HFFc6 (cell line): ENCODE data around the gene RBKS. TPM values are rescaled to one million over a fixed set of nuclear protein-coding genes. Genes with fewer than 3 reads are reported as not detected.
A peak's percentile ranks its signal among the peaks of the same experiment; 100 is the strongest.

Experiments
- DNase-seq: peaks from one replicate; pipeline ENCODE4 v3.0.0-alpha.2; 2018
- H3K27ac Mint-ChIP-seq: 2 replicates; pipeline ENCODE4 v1.8.0; 2020; ENCODE audit warnings: mild to moderate bottlenecking, mixed read lengths
- H3K27me3 Mint-ChIP-seq: 2 replicates; pipeline ENCODE4 v1.8.0; 2021; ENCODE audit warnings: mild to moderate bottlenecking, moderate library complexity, mixed read lengths; ENCODE audit not compliant: insufficient read depth
- H3K36me3 Mint-ChIP-seq: 2 replicates; pipeline ENCODE4 v1.8.0; 2021; ENCODE audit warnings: low read depth, mixed read lengths
- H3K4me1 Mint-ChIP-seq: 2 replicates; pipeline ENCODE4 v1.8.0; 2020; ENCODE audit warnings: low read depth, mixed read lengths
- H3K4me3 Mint-ChIP-seq: 2 replicates; pipeline ENCODE4 v1.8.0; 2020; ENCODE audit warnings: mild to moderate bottlenecking, moderate library complexity, mixed read lengths
- H3K9me3 Mint-ChIP-seq: 2 replicates; pipeline ENCODE4 v1.8.0; 2020; ENCODE audit warnings: mild to moderate bottlenecking, mixed read lengths
- total RNA-seq, 6 experiments: library from RNA; stranded (reverse); fragmentation: NEBNext Ultra II Directional; extraction: Animal tissue kit (Norgen Biotek cat#: 25700); gene quantifications; 2 replicates in 1 of 6; 3 replicates in 5 of 6; pipeline ENCODE4 v1.2.3, GENCODE V29; 2021
- TF ChIP-seq, protein P1 (sequence below): fragments of 200-600 bp; sonication (generic); IDR thresholded peaks from 2 replicates; pipeline ENCODE4 v1.5.0; 2021; ENCODE audit warnings: antibody characterized with exemption, mild to moderate bottlenecking

Gene RBKS
- total RNA-seq, 6 experiments from 2014 or later = 1.8 to 3.1 (median 2.7) TPM

DNA sequence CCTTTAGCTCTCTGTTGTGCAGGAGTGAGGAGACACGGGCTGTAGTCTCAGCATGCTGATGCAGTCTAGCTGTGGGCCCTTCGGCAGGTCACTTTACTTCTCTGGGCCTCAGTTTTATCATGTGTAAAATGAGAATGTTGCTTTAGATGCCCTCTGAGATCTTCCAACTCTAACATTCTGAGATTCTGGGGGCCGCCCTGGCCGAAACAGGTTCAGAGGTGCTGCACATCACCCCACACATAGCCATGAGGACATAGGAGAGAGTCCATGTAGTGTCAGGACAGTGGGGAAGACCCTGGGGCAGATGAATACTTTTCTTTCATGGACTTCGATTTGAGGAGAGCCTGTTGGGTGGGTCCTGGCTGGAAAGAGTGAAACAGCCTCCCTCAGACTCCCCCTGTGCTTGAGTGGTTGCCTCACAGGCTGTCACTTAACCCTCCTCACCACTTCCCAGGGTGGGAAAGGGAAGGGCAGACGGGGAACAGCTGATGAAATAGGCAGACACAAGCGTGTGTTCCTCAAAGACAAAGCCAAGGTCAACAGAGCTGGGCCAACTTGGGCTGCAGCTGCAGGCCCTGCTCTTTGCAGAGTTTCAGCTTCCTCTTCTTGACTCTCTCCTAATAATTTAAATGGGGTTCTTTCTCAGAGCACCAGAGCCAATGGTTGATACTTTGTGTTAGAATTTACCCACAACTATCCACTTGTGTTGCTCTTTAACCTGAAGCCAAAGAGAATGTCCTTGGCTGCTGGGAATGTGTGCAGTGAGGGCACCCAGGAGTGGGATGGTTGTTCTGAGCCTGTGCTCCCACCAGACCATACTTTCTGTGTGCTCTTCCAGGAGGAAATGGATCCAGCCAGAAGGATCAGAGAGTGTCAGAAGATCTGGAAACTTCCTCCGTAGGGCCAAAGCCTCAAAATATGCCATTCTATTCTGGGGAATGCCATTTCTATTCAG lies 133.4 kb downstream of the RBKS start:
- no peaks in the 10 kb centered on the region for H3K9me3 Mint-ChIP-seq
- TF ChIP-seq, protein P1, sequence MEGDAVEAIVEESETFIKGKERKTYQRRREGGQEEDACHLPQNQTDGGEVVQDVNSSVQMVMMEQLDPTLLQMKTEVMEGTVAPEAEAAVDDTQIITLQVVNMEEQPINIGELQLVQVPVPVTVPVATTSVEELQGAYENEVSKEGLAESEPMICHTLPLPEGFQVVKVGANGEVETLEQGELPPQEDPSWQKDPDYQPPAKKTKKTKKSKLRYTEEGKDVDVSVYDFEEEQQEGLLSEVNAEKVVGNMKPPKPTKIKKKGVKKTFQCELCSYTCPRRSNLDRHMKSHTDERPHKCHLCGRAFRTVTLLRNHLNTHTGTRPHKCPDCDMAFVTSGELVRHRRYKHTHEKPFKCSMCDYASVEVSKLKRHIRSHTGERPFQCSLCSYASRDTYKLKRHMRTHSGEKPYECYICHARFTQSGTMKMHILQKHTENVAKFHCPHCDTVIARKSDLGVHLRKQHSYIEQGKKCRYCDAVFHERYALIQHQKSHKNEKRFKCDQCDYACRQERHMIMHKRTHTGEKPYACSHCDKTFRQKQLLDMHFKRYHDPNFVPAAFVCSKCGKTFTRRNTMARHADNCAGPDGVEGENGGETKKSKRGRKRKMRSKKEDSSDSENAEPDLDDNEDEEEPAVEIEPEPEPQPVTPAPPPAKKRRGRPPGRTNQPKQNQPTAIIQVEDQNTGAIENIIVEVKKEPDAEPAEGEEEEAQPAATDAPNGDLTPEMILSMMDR = no peak
- peaks cover 2% of the 10 kb centered on the region for H3K27me3 Mint-ChIP-seq
- no peaks in the 10 kb centered on the region for H3K36me3 Mint-ChIP-seq
- no peak for DNase-seq
- H3K4me3 Mint-ChIP-seq = no peak overlapping the region
- H3K27ac Mint-ChIP-seq = no peak overlapping the region
- H3K4me1 Mint-ChIP-seq = peaks cover 44% of the 10 kb centered on the region

DNA sequence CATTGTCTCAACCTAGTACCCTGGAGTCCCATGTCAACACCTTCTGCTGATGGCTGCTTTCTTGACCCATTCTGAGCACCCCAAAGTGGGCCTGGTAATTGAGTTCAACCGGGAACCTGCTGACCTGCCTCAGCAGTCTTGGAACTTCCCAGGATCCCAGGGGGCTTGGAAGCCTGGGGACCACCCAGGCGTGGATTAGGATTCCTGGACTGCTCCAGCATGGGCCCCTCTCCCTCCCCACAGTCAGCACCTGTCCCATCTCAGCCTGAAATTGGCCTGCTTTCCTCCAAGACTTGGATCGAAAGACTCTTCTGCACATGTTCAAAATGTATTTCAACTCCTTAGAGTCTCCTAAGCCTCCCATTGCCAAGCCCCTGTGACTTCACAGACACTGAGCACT lies 134.1 kb downstream of the RBKS start:
- H3K36me3 Mint-ChIP-seq = no peaks in the 10 kb centered on the region
- H3K27ac Mint-ChIP-seq = no peak overlapping the region
- H3K4me3 Mint-ChIP-seq = no peak overlapping the region
- peaks cover 37% of the 10 kb centered on the region for H3K4me1 Mint-ChIP-seq
- no peak for DNase-seq
- no peaks in the 10 kb centered on the region; the same call in 1 of the 2 replicates for H3K27me3 Mint-ChIP-seq
- no peaks in the 10 kb centered on the region for H3K9me3 Mint-ChIP-seq
- TF ChIP-seq, protein P1 = no peak

DNA sequence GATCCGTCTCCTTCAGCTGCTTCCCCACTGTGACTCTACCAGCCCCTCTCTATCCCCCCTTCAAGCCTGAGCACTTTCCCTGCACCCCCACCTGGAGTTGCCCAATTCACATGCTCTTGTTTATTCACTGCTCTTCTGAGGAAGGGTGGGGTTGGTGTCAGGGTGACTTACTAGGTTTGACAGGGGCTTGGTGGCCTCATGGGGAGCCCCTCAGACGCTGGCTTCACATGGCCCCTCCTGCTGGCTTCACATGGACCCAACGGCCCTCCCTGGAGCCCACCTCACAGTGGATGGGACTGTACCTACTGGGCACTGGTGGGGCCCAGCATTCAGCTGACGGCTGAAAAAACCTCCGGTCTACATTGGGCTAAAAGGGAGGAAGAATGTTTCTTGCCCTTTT lies 135.4 kb downstream of the RBKS start:
- Mint-ChIP-seq H3K4me1 (peaks cover 27% of the 10 kb centered on the region), H3K4me3 (no peak overlapping the region), H3K9me3 (no peaks in the 10 kb centered on the region), H3K36me3 (no peaks in the 10 kb centered on the region), H3K27me3 (no peaks in the 10 kb centered on the region; the same call in 1 of the 2 replicates), H3K27ac (no peak overlapping the region)
- TF ChIP-seq, protein P1 = no peak
- DNase-seq = no peak

DNA sequence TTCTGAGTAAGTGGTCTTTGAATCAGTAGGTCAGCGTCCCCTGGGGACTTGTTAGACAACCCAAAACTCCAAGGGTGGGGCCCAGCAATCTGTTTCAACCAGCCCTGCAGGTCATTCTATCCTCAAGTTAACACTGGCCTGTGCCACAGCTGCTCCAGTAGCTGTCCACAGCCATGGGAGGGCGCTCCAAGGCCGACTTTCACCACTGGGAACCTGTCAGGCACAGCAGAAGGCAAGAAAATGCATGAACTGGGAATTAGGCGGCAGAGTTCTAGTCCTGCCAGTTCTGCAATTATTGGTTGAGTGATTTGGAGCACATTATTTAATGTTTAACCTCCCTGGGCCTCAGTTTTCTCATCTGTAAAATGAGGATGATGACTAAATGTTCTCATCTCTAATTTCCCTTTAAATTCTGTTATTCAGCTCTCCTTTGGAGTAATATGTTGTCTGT lies 136.0 kb downstream of the RBKS start:
- peaks cover 6% of the 10 kb centered on the region; the same call in 1 of the 2 replicates for H3K36me3 Mint-ChIP-seq
- DNase-seq = peak; percentile 74
- H3K4me3 Mint-ChIP-seq = no peak overlapping the region
- peaks cover 6% of the 10 kb centered on the region for H3K9me3 Mint-ChIP-seq
- H3K4me1 Mint-ChIP-seq = peaks cover 27% of the 10 kb centered on the region
- TF ChIP-seq, protein P1 = peak; percentile 96
- H3K27me3 Mint-ChIP-seq = no peaks in the 10 kb centered on the region; the same call in 1 of the 2 replicates
- no peak overlapping the region for H3K27ac Mint-ChIP-seq

DNA sequence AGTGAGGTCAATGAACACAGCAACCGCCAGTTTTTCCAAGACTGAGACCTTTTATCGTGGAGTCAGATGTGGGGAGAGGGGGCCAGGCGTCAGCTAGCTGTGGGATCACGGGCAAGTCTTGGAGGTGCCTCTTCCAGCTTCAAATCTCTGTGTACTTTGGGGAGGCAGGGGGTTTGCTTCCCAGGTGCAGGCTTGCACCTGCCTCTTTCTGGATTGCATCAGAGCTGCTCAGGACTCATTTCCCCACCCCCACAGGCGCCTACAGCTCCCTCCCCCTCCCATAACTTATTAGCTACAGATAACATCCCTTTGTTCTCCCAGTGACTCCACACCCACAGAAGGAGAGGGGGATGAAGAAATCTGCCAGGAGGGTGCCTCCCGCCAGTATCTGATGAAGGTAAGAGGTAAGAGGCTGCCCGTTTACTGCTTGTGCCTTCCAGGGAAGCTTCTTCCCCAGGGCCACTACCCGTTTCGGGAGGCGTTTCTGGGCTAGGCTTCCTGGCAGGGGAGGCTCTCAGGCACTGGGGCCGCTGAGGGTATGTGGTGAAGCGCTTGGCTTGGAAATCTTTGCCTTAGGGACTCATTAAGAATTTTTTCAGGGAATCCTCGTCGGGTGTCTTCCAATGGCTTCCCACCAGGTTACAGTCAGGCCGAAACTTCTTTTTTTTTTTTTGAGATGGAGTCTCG lies 137.5 kb downstream of the RBKS start:
- Mint-ChIP-seq H3K27me3 (peaks cover 3% of the 10 kb centered on the region; the same call in 1 of the 2 replicates), H3K27ac (no peak overlapping the region), H3K4me3 (no peak overlapping the region), H3K36me3 (peaks cover 21% of the 10 kb centered on the region), H3K4me1 (peaks cover 27% of the 10 kb centered on the region), H3K9me3 (peaks cover 19% of the 10 kb centered on the region)
- TF ChIP-seq, protein P1 = no peak
- DNase-seq = no peak
